UCSD-AML1 (cell line): ENCODE measurements around the gene PCDHGA5.
"Not testable (repeated sequence)": the region's sequence is repeated elsewhere in the genome, so short reads cannot be mapped to it uniquely, and the experiment has no call there.

ENCODE experiments used
- DNase-seq: peaks from one replicate; lab custom pipeline; 2025; ENCODE audit not compliant: unreplicated experiment; lab: John Stamatoyannopoulos, UW

Gene PCDHGA5

DNA sequence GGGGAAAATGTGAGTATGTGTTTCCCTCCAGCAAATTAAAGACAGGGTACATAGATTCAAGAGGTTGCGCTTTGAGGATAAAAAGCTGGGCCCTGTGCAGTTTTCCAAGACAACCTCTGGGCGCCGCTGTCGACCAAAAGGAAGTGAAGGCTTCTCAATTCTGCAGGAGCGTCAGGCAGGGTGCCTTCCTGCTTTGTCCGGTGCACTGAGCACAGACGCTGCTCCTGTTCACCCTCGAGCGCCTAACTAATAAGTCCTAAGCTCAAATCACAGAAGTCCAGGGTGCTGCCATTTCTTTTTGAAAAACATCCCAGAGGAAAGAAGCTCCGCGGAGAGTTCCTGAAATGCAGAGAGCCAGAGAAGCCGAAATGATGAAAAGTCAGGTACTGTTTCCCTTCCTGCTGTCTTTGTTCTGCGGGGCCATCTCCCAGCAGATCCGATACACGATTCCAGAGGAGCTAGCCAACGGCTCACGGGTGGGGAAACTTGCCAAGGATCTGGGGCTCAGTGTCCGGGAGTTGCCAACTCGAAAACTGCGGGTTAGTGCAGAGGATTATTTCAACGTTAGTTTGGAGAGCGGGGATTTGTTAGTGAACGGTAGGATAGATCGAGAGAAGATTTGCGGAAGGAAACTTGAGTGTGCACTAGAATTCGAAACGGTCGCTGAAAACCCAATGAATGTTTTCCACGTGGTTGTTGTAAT lies 13.9 kb upstream of the PCDHGA5 start, which contains the start of gene PCDHGB1:
Gene PCDHGB1 (plus strand): TSS at position 183 of the 703 bp plus-strand sequence. CDS start 162 bp downstream, at position 345.
- DNase-seq: peak; percentile 16

DNA sequence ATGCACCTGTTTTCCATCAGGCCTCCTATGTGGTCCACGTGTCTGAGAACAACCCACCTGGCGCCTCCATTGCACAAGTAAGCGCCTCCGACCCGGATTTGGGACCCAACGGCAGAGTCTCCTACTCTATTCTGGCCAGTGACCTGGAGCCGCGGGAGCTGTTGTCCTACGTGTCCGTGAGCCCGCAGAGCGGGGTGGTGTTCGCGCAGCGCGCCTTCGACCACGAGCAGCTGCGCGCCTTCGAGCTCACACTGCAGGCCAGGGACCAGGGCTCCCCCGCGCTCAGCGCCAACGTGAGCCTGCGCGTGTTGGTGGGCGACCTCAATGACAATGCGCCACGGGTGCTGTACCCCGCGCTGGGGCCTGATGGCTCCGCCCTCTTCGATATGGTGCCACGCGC lies 12.4 kb upstream of the PCDHGA5 start:
- no peak for DNase-seq

DNA sequence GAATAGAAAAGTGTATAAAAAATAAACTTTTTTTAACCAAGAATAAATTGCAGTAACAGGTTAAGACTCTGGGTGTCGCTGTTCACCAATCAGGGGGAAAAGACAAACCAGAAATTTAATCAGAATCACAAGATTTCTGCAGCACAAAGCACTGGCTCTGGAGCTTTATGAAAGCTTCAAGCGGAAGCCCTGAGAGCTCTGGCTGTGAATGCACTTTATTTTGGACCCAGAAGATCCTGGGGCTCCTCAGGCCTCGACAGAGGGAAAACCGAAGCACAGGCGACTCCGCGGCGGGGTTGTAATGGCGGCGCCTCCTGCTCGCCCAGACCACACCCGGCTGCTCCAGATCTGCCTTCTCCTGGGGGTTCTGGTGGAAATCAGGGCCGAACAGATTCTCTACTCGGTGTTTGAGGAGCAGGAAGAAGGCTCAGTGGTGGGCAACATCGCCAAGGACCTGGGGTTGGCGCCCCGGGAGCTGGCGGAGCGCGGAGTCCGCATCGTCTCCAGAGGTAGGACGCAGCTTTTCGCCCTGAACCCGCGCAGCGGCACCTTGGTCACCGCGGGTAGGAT lies 9.0 kb upstream of the PCDHGA5 start, which contains the start of gene PCDHGA4:
Gene PCDHGA4 (plus strand): TSS at position 122 of the 570 bp plus-strand sequence. CDS start 87 bp downstream, at position 209.
- DNase-seq: no peak

DNA sequence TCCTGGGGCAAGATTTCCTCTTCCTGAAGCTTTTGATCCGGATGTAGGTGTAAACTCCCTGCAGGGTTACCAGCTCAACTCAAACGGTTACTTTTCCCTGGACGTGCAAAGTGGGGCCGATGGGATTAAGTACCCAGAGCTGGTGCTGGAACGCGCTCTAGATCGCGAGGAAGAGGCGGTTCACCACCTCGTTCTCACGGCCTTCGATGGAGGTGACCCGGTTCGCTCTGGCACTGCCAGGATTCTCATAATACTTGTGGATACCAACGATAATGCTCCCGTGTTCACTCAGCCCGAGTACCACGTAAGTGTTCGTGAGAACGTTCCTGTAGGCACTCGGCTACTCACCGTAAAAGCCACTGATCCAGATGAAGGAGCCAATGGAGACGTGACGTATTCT lies 8.3 kb upstream of the PCDHGA5 start:
- no peak for DNase-seq

DNA sequence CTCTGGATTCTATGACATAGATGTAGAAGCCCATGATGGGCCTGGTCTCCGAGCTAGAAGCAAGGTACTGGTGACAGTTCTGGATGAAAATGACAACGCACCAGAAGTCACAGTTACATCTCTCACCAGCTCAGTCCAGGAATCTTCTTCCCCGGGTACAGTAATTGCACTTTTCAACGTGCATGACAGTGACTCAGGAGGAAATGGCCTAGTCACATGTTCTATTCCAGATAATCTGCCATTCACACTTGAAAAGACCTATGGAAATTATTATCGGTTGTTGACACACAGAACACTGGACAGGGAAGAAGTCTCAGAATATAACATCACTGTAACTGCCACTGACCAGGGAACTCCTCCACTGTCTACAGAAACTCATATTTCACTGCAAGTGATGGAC lies 7.8 kb upstream of the PCDHGA5 start:
- DNase-seq: no peak

DNA sequence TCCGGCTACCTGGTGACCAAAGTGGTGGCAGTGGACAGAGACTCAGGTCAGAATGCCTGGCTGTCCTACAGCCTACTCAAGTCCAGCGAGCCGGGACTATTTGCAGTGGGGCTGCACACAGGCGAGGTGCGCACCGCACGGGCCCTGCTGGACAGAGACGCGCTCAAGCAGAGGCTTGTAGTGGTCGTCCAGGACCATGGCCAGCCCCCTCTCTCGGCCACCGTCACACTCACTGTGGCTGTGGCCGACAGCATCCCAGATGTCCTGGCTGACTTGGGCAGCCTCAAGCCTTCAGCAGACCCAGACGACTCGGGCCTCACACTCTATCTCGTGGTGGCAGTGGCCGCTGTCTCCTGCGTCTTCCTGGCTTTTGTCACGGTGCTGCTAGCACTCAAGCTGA lies 7.0 kb upstream of the PCDHGA5 start:
- DNase-seq: no peak

DNA sequence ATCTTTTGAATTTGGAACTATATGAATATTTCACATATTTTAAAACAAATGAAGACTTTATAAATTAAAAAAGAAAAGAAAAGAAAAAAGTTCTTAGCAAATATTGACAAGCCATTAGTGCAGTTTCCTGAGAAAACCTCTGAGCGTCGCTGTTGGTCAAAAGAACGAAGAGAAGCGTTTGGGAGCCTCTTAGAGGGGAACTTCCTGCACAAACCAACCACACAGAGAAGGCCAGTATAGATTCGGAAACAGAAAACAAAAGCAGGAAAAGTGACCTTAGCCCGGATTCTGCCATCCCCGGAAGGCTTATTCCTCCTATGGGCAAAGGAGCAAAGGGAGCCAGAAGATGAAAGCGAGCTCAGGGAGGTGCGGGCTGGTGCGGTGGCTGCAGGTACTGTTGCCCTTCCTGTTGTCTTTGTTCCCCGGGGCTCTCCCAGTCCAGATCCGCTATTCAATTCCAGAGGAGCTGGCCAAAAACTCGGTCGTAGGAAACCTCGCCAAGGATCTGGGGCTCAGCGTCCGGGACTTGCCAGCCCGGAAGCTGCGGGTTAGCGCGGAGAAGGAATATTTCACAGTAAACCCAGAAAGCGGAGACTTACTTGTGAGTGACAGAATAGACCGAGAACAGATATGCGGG lies 4.1 kb upstream of the PCDHGA5 start, which contains the start of gene PCDHGB2:
Gene PCDHGB2 (plus strand): TSS at position 205 of the 637 bp plus-strand sequence. CDS start 142 bp downstream, at position 347.
- peak; percentile 40 for DNase-seq

DNA sequence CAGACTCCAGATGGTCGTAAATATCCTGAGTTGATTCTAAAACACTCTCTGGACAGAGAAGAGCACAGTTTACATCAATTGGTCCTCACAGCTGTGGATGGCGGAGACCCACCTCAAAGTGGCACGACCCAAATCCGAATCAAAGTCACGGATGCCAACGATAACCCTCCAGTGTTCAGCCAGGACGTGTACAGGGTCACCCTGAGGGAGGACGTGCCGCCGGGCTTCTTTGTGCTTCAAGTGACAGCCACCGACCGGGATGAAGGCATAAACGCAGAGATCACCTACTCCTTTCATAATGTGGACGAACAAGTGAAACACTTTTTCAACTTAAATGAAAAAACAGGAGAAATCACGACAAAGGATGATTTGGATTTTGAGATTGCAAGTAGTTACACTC lies 3.3 kb upstream of the PCDHGA5 start:
- DNase-seq: no peak

DNA sequence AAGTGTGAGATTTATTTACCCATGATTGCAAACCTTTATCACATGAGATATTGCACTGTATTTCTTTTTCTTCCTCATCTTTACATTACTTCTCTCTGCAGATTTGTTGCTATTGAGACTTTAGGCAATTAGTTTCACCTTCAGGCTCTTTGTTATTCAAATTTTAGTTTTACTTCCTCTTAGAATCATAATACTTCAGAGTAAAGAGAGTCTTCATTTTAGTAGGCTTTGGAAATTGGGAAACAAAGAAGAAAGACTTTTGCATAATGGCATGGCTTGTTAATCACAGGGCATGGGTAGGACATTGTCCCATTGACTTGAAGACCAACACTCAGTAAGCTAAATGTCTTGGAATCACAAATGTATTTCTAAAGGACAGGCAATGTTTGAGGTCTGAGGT lies 1.2 kb upstream of the PCDHGA5 start:
- no peak for DNase-seq

DNA sequence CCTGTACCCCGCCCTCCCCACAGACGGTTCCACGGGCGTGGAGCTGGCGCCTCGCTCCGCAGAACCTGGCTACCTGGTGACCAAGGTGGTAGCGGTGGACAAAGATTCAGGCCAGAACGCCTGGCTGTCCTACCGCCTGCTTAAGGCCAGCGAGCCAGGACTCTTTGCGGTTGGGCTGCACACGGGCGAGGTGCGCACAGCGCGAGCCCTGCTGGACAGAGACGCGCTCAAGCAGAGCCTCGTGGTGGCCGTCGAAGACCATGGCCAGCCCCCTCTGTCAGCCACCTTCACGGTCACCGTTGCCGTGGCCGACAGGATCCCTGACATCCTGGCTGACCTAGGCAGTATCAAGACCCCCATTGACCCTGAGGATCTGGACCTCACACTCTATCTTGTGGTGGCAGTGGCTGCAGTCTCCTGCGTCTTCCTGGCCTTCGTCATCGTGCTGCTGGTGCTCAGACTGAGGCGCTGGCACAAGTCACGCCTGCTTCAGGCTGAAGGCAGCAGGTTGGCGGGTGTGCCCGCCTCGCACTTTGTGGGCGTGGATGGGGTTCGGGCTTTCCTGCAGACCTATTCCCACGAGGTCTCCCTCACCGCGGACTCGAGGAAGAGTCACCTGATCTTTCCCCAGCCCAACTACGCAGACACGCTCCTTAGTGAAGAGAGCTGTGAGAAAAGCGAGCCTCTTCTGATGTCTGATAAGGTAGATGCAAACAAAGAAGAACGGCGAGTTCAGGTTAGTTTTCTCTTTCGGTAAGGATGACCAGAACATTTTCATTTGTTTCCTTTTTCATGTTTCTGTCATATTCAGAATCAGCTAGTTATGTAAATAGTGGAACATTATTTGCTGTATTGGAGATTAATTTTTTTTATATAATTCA lies 2.3 kb downstream of the PCDHGA5 start:
- no peak for DNase-seq

DNA sequence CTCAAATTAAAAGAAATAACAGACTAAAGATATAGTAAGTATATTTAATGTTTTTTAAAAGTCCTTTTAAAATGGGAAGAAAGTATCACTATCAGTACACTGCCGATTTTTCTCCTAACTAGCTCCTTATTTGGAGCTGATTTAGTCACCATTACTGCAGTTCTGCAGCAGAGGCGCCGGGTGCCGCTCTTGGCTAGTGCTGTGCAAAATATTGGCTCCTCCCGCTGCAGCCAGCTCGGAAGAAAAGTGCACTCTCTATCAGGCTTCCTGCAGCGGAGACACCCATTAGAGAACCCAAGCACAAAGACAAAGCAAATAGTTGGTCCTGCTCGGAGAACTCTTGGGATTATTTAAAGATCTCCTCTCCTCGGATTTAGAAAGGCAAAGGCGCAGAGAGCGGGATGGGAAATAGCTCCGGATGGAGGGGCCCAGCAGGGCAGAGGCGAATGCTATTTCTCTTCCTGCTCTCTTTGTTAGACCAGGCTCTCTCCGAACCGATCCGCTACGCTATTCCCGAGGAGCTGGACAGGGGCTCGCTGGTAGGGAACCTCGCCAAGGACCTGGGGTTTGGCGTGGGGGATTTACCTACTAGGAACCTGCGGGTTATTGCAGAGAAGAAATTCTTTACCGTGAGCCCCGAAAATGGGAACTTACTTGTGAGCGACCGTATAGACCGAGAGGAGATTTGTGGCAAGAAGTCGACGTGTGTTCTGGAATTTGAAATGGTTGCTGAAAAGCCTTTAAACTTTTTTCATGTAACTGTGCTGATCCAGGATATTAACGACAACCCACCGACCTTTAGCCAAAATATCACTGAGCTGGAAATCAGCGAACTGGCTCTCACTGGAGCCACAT lies 6.3 kb downstream of the PCDHGA5 start, which contains the start of gene PCDHGB3:
Gene PCDHGB3 (plus strand): TSS at position 249 of the 855 bp plus-strand sequence. CDS start 153 bp downstream, at position 402.
- DNase-seq: peak; percentile 30

DNA sequence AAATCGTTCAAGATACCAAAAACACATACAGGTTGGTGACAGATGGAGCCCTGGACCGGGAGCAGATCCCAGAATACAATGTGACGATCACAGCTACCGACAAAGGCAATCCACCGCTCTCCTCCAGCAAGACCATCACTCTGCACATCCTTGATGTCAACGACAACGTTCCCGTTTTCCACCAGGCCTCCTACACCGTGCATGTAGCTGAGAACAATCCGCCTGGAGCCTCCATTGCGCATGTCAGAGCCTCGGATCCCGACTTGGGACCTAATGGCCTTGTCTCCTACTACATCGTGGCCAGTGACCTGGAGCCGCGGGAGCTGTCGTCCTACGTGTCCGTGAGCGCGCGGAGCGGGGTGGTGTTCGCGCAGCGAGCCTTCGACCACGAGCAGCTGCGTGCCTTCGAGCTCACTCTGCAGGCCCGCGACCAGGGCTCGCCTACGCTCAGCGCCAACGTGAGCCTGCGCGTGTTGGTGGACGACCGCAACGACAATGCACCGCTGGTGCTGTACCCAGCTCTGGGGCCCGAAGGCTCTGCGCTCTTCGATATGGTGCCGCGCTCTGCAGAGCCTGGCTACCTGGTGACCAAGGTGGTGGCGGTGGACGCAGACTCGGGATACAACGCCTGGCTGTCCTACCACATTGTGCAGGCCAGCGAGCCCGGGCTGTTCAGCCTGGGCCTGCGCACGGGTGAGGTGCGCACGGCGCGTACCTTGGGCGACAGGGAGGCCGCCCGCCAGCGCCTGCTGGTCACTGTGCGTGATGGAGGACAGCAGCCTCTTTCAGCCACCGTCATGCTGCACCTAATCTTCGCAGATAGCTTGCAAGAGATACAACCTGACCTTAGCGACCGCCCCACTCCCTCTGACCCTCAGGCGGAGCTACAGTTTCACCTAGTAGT lies 7.9 kb downstream of the PCDHGA5 start:
- no peak for DNase-seq

DNA sequence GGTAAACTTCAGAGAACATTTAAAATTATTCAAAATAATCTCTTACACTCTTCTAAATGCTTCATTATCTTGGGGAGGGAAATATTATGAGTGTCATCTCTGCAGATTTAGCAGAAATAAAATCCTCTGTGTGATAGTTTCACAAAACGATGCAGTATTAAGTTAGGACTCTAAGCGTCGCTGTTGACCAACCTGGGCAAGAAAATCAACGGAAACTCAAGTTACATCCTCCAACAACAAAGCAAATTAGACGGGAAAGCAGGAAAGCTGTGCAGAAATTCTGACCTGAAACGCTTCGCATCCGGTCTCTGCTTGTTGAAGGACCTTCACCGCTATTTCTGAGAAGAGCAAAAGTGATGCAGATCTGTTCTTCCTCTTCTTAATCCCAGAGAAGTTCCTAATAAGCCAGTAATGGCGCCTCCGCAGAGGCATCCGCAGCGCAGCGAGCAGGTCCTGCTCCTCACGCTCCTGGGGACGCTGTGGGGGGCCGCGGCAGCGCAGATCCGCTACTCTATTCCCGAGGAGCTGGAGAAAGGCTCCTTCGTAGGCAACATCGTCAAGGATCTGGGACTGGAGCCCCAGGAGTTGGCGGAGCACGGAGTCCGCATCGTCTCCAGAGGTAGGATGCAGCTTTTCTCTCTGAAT lies 9.8 kb downstream of the PCDHGA5 start, which contains the start of gene PCDHGA6:
Gene PCDHGA6 (plus strand): TSS at position 219 of the 645 bp plus-strand sequence. CDS start 193 bp downstream, at position 412.
- no peak for DNase-seq

DNA sequence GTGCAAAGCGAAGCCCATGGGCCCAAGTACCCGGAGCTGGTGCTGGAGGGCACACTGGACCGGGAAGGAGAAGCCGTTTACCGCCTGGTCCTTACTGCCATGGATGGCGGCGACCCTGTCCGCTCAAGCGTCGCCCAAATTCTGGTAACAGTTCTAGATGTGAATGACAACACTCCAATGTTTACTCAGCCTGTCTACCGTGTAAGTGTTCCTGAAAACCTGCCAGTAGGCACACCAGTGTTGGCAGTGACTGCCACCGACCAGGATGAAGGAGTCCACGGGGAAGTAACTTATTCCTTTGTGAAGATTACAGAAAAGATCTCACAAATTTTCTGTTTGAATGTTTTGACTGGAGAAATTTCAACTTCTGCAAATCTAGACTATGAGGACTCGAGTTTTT lies 10.7 kb downstream of the PCDHGA5 start:
- DNase-seq: no peak

DNA sequence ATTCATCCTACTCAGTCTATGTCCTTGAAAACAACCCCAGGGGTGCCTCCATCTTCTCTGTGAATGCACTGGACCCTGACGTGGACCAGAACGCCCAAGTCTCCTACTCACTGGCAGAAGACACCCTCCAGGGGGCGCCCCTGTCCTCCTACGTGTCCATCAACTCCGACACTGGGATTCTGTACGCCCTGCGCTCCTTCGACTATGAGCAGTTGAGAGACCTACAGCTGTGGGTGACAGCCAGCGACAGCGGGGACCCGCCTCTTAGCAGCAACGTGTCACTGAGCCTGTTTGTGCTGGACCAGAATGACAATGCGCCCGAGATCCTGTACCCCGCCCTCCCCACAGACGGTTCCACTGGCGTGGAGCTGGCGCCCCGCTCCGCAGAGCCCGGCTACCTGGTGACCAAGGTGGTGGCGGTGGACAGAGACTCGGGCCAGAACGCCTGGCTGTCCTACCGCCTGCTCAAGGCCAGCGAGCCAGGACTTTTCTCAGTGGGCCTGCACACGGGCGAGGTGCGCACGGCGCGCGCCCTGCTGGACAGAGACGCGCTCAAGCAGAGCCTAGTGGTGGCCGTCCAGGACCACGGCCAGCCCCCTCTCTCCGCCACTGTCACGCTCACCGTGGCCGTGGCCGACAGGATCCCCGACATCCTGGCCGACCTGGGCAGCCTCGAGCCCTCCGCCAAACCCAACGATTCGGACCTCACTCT lies 11.6 kb downstream of the PCDHGA5 start:
- DNase-seq: not testable (repeated sequence)

DNA sequence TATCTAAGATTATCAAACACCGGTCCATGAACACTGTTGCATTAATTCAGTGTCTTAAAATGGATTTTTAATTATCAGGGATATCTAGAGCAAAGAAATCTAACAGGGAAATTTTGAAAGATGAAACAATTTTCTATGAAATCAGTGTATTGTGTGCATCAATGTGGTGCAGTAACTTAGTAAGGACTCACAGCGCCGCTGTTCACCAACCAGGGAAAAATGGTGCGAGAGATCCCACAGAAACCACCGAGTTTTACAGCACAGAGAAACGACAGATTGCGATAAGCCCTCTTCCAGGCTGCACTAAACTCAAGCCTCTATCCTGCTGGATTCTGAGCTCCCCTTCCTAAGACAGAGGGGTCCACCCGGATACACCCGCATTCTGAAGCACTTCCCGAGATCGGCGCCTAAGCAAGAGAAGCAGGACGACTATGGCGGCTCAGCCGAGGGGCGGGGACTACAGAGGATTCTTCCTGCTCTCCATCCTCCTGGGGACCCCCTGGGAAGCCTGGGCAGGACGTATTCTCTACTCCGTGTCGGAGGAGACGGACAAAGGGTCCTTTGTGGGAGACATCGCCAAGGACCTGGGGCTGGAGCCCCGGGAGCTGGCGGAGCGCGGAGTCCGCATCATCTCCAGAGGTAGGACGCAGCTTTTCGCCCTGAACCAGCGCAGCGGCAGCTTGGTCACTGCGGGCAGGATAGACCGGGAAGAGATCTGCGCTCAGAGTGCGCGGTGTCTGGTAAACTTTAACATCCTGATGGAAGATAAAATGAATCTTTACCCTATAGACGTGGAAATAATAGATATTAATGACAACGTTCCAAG lies 18.7 kb downstream of the PCDHGA5 start, which contains the start of gene PCDHGA7:
Gene PCDHGA7 (plus strand): TSS at position 274 of the 826 bp plus-strand sequence. CDS start 158 bp downstream, at position 432.
- DNase-seq: no peak

DNA sequence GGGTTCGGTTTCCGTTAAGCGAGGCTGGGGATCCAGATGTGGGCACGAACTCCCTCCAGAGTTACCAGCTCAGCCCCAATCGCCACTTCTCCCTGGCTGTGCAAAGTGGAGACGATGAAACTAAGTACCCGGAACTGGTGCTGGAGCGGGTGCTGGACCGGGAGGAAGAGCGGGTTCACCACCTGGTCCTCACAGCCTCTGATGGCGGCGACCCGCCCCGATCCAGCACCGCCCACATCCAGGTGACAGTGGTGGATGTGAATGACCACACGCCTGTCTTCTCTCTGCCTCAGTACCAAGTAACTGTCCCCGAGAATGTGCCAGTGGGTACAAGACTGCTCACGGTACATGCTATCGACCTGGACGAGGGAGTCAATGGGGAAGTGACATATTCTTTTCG lies 19.4 kb downstream of the PCDHGA5 start:
- DNase-seq: no peak
